Heart right ventricle (tissue), 16 donors: ENCODE data around the gene NEDD4L. TPM values are rescaled to one million over a fixed set of nuclear protein-coding genes. Genes with fewer than 3 reads are reported as not detected.
A peak's percentile ranks its signal among the peaks of the same experiment; 100 is the strongest.
"Not testable (repeated sequence)": the region's sequence is repeated elsewhere in the genome, so short reads cannot be mapped to it uniquely, and the experiment has no call there.

Experiments used
- ATAC-seq, 8 donors: fragments of 200-7000 bp; cut with Tn5 transposase; one replicate each; pipeline ENCODE4 v1.9.1; 2020; ENCODE audit warnings: mild to moderate bottlenecking in 8 of 8, moderate library complexity in 8 of 8, moderate number of reproducible peaks in 1 of 8
- DNase-seq, 2 donors: peaks; one replicate each; pipeline ENCODE4 v3.0.0-alpha.2; 2020
- H3K27ac ChIP-seq, 10 donors: fragments of 200-600 bp; sonication (generic) in 2 of 10; one replicate each; pipeline versions ENCODE4 v1.5.0 to v1.8.0; 2020 to 2022; ENCODE audit warnings: mild to moderate bottlenecking in 3 of 10
- H3K27me3 ChIP-seq, 7 donors: fragments of 200-600 bp; one replicate each; pipeline ENCODE4 v1.8.0; 2021 to 2022; ENCODE audit warnings: mild to moderate bottlenecking in 2 of 7
- H3K36me3 ChIP-seq, 9 donors: fragments of 200-600 bp; sonication (generic) in 1 of 9; one replicate each; pipeline versions ENCODE4 v1.5.0 to v1.8.0; 2020 to 2022; ENCODE audit warnings: mild to moderate bottlenecking in 2 of 9
- H3K4me1 ChIP-seq, 9 donors: fragments of 200-600 bp; sonication (generic) in 1 of 9; one replicate each; pipeline versions ENCODE4 v1.5.0 to v1.8.0; 2020 to 2022; ENCODE audit warnings: mild to moderate bottlenecking in 4 of 9
- H3K4me3 ChIP-seq, 10 donors: fragments of 200-600 bp; sonication (generic) in 2 of 10; one replicate each; pipeline versions ENCODE4 v1.5.0 to v1.8.0; 2020 to 2022; ENCODE audit warnings: mild to moderate bottlenecking in 7 of 10, moderate library complexity in 2 of 10
- H3K9me3 ChIP-seq, 11 donors: fragments of 200-600 bp in 10 of 11; sonication (generic) in 2 of 11; one replicate each; pipeline versions ENCODE4 v1.5.0 to v1.8.0; 2013 to 2022; ENCODE audit warnings: mild to moderate bottlenecking in 2 of 11, control low read depth in 1 of 11, moderate library complexity in 1 of 11
- WGBS, 2 donors: extraction: QIAGEN DNeasy Blood & Tissue Kit; methylation state at CpG; one replicate each; pipeline ENCODE4 v1.1.7; 2013; ENCODE audit warnings: inconsistent platforms in 1 of 2; 5-methylcytosine and 5-hydroxymethylcytosine counted together
- intact Hi-C, 10 donors: fragments of 100-400 bp; cut with DNase I; formaldehyde crosslinking; loops; one replicate each; pipeline versions ENCODE4 v1.11.1 to v1.14.2; 2022
- polyA plus RNA-seq, 2 donors: library from polyadenylated mRNA; stranded (reverse); fragments of 200-250 nt; gene quantifications; one replicate each; pipeline ENCODE4 v1.2.3, GENCODE V29; 2013
- total RNA-seq, 10 donors: library from RNA; stranded (reverse); fragmentation: NEBNext Ultra II Directional in 3 of 10; extraction: Animal tissue kit (Norgen Biotek cat#: 25700) in 3 of 10; gene quantifications; one replicate each; pipeline versions ENCODE4 v1.2.1 to v1.2.4, GENCODE V29; 2021 to 2023
- TF ChIP-seq, protein P1 (sequence below), 9 donors: fragments of 200-600 bp; sonication (generic) in 2 of 9; IDR thresholded peaks; one replicate each; pipeline versions ENCODE4 v1.5.0 to v1.8.0; 2021 to 2022; ENCODE audit warnings: antibody characterized with exemption in 9 of 9, mild to moderate bottlenecking in 5 of 9, moderate library complexity in 1 of 9
- donor health status: Arrhythmogenic right ventricular cardiomyopathy.
- donor health status: ischemic (EF 13 %, LVEDD 7.1; RV severe dilation, severe dysfunction).
- donor health status: healthy with polysubstance abuse.
- donor health status: DM: no; HTN: yes; CAD: no.
- donor health status: DM: no; HTN: no; CAD: no.
- donor health status: ischemic (EF 25% LVEDD 6.9; RV normal size, moderate dysfunction).
- donor health status: ischemic (EF 25% LVEDD 5.7; RV mildly dilated, moderate dysfunction).
- donor health status: healthy.
- donor health status: DM: yes; HTN: yes; CAD: no.
- donor health status: Ischemic cardiomyopathy.
- donor health status: ischemic (EF 35%, LVEDD 5.7; RV mildly dilated, moderate dysfunction).
- donor health status: nonischemic (EF 11% LVEDD 7.7; RV severe dilation, severe dysfunction).
- donor health status: DM: yes; HTN: yes; CAD: no.
- donor health status: PGD.
- donor health status: ischemic (EF 29% LVEDD 5.4; RV normal size, mild dysfunction).
- donor health status: nonischemic (EF 23%, LVEDD 6.1; RV moderate dilation, normal function).

NEDD4L gene
- total and polyA plus RNA-seq, 12 donors, result 9.6 to 67.1 (median 49.4) TPM

- DNase-seq, result no peak
- no peaks in the 10 kb centered on the region for H3K27me3 ChIP-seq
- peak overlapping the region in 9 of 10 donors; percentile 37 to 56 (median 52) for H3K4me3 ChIP-seq
- 36 to 51% methylated on average over 11 of the region's 11 CpGs for WGBS, 2 donors
- TF ChIP-seq, protein P1, sequence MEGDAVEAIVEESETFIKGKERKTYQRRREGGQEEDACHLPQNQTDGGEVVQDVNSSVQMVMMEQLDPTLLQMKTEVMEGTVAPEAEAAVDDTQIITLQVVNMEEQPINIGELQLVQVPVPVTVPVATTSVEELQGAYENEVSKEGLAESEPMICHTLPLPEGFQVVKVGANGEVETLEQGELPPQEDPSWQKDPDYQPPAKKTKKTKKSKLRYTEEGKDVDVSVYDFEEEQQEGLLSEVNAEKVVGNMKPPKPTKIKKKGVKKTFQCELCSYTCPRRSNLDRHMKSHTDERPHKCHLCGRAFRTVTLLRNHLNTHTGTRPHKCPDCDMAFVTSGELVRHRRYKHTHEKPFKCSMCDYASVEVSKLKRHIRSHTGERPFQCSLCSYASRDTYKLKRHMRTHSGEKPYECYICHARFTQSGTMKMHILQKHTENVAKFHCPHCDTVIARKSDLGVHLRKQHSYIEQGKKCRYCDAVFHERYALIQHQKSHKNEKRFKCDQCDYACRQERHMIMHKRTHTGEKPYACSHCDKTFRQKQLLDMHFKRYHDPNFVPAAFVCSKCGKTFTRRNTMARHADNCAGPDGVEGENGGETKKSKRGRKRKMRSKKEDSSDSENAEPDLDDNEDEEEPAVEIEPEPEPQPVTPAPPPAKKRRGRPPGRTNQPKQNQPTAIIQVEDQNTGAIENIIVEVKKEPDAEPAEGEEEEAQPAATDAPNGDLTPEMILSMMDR (IDR thresholded peaks at IDR 0.05), result no peak
- intact Hi-C loops, result loop anchor here in 7 of 10 donors (5.0 to 10.0 kb wide), 5 partner anchors 53 to 246 kb away; no protein-coding TSS in a partner anchor
- no peak for ATAC-seq
- H3K9me3 ChIP-seq, result peaks cover 0 to 7% (median 0%) of the 10 kb centered on the region in 11 donors
- H3K36me3 ChIP-seq, result no peaks in the 10 kb centered on the region
- H3K4me1 ChIP-seq, result peaks cover 0 to 31% (median 4%) of the 10 kb centered on the region in 9 donors
- H3K27ac ChIP-seq, result peak overlapping the region in 9 of 10 donors; percentile 24 to 85 (median 81)
These were observed 214.8 kb downstream of the NEDD4L start for GRCh38 chr18:58258692-58259342.

DNA sequence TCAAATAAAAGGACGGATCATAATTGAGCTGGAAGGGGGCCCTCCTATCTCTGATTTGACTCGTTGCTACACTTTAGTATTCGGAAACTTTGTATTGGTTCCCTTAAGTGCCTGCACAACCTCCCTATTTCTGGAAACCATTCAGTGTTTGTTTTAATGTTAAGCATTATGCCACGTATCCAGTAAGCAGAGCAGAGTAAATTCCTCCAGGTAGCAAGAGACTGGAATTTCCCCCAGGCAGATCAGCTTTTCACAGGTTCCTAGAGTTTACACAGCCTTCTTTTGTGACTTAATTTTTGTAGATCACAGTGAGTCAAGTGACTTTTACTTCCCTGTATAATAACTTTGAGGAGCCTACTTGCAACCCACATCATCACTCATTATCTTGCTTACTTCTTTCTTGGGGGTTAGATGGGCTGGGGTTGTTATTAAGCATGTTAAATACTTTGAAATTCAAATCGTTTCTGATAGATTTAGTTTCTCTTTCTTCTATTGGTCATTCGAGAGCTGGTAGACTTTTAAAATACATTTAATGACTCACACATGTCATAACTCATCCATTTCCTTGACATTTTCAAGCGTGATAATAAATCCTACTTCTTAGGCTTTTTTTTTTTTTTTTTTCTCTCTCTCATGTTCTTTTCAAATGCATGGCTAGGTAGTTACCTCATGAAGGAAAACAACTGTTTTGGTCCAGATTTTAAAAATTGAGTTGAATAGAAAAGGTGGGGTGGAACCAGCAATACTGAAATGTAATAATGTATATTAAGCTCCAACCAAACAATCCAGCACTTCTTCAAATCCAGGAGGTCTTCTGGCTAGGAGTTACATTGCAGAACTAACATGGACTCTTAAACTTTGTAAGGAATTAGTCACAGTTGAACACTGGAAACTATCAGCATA, 219.3 kb downstream of the NEDD4L start:
- 34 to 40% methylated on average over 7 of the region's 7 CpGs for WGBS, 2 donors

GRCh38 chr18:58264075-58264474, 220.0 kb downstream of the NEDD4L start:
- H3K27ac ChIP-seq, result peak overlapping the region in 8 of 10 donors; percentile 33 to 72 (median 64)
- ATAC-seq, result peak in 3 of 8 donors; percentile 48 to 61 (median 53)
- H3K36me3 ChIP-seq, result no peaks in the 10 kb centered on the region
- no peak overlapping the region for H3K4me3 ChIP-seq
- TF ChIP-seq, protein P1 (IDR thresholded peaks at IDR 0.05), result no peak
- WGBS, 2 donors, result 56 to 59% methylated on average over 5 of the region's 5 CpGs
- H3K27me3 ChIP-seq, result no peaks in the 10 kb centered on the region
- intact Hi-C loops, result loop anchor here in 1 of 10 donors (5.0 kb wide), 1 partner anchor 48 kb away; no protein-coding TSS in a partner anchor
- DNase-seq, result no peak
- H3K9me3 ChIP-seq, result peaks cover 0 to 4% (median 0%) of the 10 kb centered on the region in 11 donors
- peaks cover 0 to 61% (median 6%) of the 10 kb centered on the region in 9 donors for H3K4me1 ChIP-seq

More for the DNA sequence above, 219.3 kb downstream of the NEDD4L start:
- Histone ChIP-seq H3K36me3 (no peaks in the 10 kb centered on the region), H3K27me3 (no peaks in the 10 kb centered on the region), H3K27ac (peak overlapping the region; percentile 32 to 72 (median 64)), H3K4me3 (peak overlapping the region in 1 of 10 donors; percentile 3), H3K9me3 (peaks cover 0 to 7% (median 0%) of the 10 kb centered on the region in 11 donors), H3K4me1 (peaks cover 0 to 56% (median 0%) of the 10 kb centered on the region in 9 donors)
- intact Hi-C loops, result loop anchor here in 1 of 10 donors (5.0 kb wide), 1 partner anchor 49 kb away; no protein-coding TSS in a partner anchor
- no peak for DNase-seq
- TF ChIP-seq, protein P1 (IDR thresholded peaks at IDR 0.05), result no peak
- peak in 6 of 8 donors; percentile 41 to 79 (median 64) for ATAC-seq

GRCh38 chr18:58264840-58265239, 220.8 kb downstream of the NEDD4L start:
- no peak overlapping the region for H3K4me3 ChIP-seq
- DNase-seq, result no peak
- no peaks in the 10 kb centered on the region for H3K27me3 ChIP-seq
- no peaks in the 10 kb centered on the region for H3K9me3 ChIP-seq
- H3K36me3 ChIP-seq, result no peaks in the 10 kb centered on the region
- peak overlapping the region in 7 of 10 donors; percentile 15 to 72 (median 65) for H3K27ac ChIP-seq
- peaks cover 0 to 68% (median 12%) of the 10 kb centered on the region in 9 donors for H3K4me1 ChIP-seq
- TF ChIP-seq, protein P1 (IDR thresholded peaks at IDR 0.05), result no peak
- WGBS, 2 donors, result 58 to 67% methylated on average over 2 of the region's 2 CpGs
- intact Hi-C loops, result loop anchor here in 1 of 10 donors (5.0 kb wide), 1 partner anchor 47 kb away; no protein-coding TSS in a partner anchor
- ATAC-seq, result peak in 3 of 8 donors; percentile 25 to 37 (median 28)

GRCh38 chr18:58265489-58265888, 221.5 kb downstream of the NEDD4L start:
- H3K4me3 ChIP-seq, H3K27me3 ChIP-seq, DNase-seq, H3K36me3 ChIP-seq, intact Hi-C loops, ATAC-seq, H3K9me3 ChIP-seq: not testable (repeated sequence)
- Histone ChIP-seq H3K27ac (peak overlapping the region in 3 of 10 donors; percentile 18 to 69 (median 68)), H3K4me1 (peaks cover 0 to 74% (median 18%) of the 10 kb centered on the region in 9 donors)
- WGBS, 2 donors, result 92 to 95% methylated on average over 3 of the region's 3 CpGs
